Spleen (tissue), 7 donors: Measurements from ENCODE around the gene ATXN3L.

Experiments used
- POLR2A ChIP-seq, 3 donors: fragments of 450-650 bp; IDR thresholded peaks; one replicate each; pipeline ENCODE4 v1.5.1; 2017; ENCODE audit warnings: antibody characterized with exemption in 3 of 3, mild to moderate bottlenecking in 1 of 3
- POLR2AphosphoS5 ChIP-seq, 3 donors: sonication (generic); formaldehyde crosslinking; IDR thresholded peaks; one replicate each; pipeline ENCODE4 v1.5.1; 2017; ENCODE audit warnings: antibody characterized with exemption in 3 of 3
- TF ChIP-seq, protein P1 (sequence below), 11 experiments: fragments of 200-600 bp in 7 of 11; fragments of 450-650 bp in 4 of 11; sonication (generic) in 4 of 11; IDR thresholded peaks in 8 of 11; conservative IDR thresholded peaks in 3 of 11; 1 replicate in 7 of 11; 2 replicates in 4 of 11; pipeline versions ENCODE4 v1.4.0 to v1.8.0; 2016 to 2021; ENCODE audit warnings: antibody characterized with exemption in 11 of 11, inconsistent platforms in 4 of 11, mild to moderate bottlenecking in 1 of 11
- donor health status: DM: no; HTN: no; CAD: no; lungs with moderate emphysema.
- donor health status: DM: no; HTN: no; CAD: no.
- donor health status: DM: no; HTN: no; CAD: no.

DNA sequence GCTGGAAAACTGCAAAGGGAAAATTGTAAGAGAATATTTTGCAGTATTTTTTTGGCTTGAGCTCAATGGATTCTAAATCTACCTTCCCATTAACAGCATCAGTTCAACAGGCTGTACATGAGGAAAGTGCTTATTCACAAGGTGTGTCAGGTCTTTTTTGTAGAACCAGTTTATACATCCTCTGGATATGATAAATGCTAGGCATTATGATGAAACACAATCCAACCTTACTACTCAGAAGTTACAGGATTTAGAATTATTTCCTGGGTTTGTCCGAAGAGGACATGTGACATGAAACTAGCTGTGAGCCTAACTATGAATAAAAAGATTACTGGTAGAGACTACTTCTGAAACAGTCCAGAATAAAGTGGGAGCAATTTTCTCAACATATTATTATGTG lies 49.5 kb downstream of the ATXN3L start:
- TF ChIP-seq, protein P1, sequence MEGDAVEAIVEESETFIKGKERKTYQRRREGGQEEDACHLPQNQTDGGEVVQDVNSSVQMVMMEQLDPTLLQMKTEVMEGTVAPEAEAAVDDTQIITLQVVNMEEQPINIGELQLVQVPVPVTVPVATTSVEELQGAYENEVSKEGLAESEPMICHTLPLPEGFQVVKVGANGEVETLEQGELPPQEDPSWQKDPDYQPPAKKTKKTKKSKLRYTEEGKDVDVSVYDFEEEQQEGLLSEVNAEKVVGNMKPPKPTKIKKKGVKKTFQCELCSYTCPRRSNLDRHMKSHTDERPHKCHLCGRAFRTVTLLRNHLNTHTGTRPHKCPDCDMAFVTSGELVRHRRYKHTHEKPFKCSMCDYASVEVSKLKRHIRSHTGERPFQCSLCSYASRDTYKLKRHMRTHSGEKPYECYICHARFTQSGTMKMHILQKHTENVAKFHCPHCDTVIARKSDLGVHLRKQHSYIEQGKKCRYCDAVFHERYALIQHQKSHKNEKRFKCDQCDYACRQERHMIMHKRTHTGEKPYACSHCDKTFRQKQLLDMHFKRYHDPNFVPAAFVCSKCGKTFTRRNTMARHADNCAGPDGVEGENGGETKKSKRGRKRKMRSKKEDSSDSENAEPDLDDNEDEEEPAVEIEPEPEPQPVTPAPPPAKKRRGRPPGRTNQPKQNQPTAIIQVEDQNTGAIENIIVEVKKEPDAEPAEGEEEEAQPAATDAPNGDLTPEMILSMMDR (IDR thresholded peaks at IDR 0.05 in 8 of 11, conservative IDR thresholded peaks at IDR 0.05 in 3 of 11) = no peak
- no peak for TF ChIP-seq POLR2AphosphoS5 (IDR thresholded peaks at IDR 0.05)
- no peak for TF ChIP-seq POLR2A (IDR thresholded peaks at IDR 0.05)
